ENCODE data around the gene KSR1. TPM values are rescaled to one million over a fixed set of nuclear protein-coding genes. Genes with fewer than 3 reads are reported as not detected.
"Not testable (repeated sequence)": the region's sequence is repeated elsewhere in the genome, so short reads cannot be mapped to it uniquely, and the experiment has no call there.

Gene KSR1
- total RNA-seq, 1 experiment from 2014 or later = 41.7 TPM

DNA sequence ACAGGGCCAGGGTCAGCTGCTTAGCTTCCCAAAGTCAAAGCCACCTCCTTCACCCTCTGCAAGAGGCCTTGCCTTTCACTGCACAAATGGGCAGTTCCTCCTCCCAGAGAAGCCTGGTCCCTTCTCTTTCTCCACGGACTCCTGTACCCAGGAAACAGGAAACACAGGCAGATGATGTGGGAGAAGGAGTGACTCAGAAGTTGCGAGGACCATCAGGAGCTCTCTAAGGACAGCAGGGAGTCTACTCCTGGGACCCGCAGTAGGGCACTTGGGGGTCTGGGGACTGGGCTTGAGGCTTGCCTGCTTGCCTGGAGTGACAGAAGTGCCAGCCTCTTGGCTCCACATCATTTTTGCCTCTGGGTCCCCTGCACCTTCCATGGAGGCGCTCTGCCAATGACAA lies 47.4 kb upstream of the KSR1 start:
- DNase-seq (ENCODE audit: low spot score) = peak; percentile 56
- Histone ChIP-seq H3K27me3 (replicated peaks; ENCODE audit: insufficient read depth, low read depth, low read length, poor library complexity) (no peaks in the 10 kb centered on the region), H3K9me3 (ENCODE audit: low read depth, low read length, poor library complexity, severe bottlenecking) (no peaks in the 10 kb centered on the region), H3K27ac (ENCODE audit: low read depth, low read length, poor library complexity, severe bottlenecking) (no peak overlapping the region), H3K36me3 (ENCODE audit: insufficient read depth, low read length, poor library complexity, severe bottlenecking) (no peaks in the 10 kb centered on the region), H3K4me1 (ENCODE audit: insufficient read depth, low read length, poor library complexity, severe bottlenecking) (peaks cover 20% of the 10 kb centered on the region), H3K4me3 (ENCODE audit: low read depth, low read length, poor library complexity, severe bottlenecking) (no peak overlapping the region)
- ChIA-PET CTCF (no interaction called here), POLR2A (ENCODE audit: low non-redundant PET) (interaction anchor here (0.5 kb wide), 1 partner anchor 27 kb away, joined by 3 read pairs; no protein-coding TSS in a partner anchor)
- BruUV-seq (replicated peaks) = no TSS peak
- TF ChIP-seq CTCF (conservative IDR thresholded peaks at IDR 0.05; ENCODE audit: low read depth, low read length) = no peak
- TF ChIP-seq EZH2 (IDR thresholded peaks at IDR 0.05; ENCODE audit: borderline replicate concordance, low read depth, low read length, poor library complexity, severe bottlenecking) = no peak
- intact Hi-C loops (cut with micrococcal nuclease; ENCODE audit: unreplicated experiment) = no loop called here

- intact Hi-C loops (cut with micrococcal nuclease; ENCODE audit: unreplicated experiment); H3K4me3 ChIP-seq (ENCODE audit: low read depth, low read length, poor library complexity, severe bottlenecking); H3K36me3 ChIP-seq (ENCODE audit: insufficient read depth, low read length, poor library complexity, severe bottlenecking); H3K9me3 ChIP-seq (ENCODE audit: low read depth, low read length, poor library complexity, severe bottlenecking); H3K27me3 ChIP-seq (replicated peaks; ENCODE audit: insufficient read depth, low read depth, low read length, poor library complexity); BruUV-seq (replicated peaks); H3K27ac ChIP-seq (ENCODE audit: low read depth, low read length, poor library complexity, severe bottlenecking); POLR2A ChIA-PET (ENCODE audit: low non-redundant PET); CTCF ChIA-PET; DNase-seq (ENCODE audit: low spot score): not testable (repeated sequence)
- peaks cover 20% of the 10 kb centered on the region for H3K4me1 ChIP-seq (ENCODE audit: insufficient read depth, low read length, poor library complexity, severe bottlenecking)
Observed at GRCh38 chr17:27412158-27412557, 44.1 kb upstream of the KSR1 start.

GRCh38 chr17:27413315-27413714 lies 42.9 kb upstream of the KSR1 start:
- Histone ChIP-seq H3K9me3 (ENCODE audit: low read depth, low read length, poor library complexity, severe bottlenecking) (no peaks in the 10 kb centered on the region), H3K27ac (ENCODE audit: low read depth, low read length, poor library complexity, severe bottlenecking) (no peak overlapping the region), H3K4me1 (ENCODE audit: insufficient read depth, low read length, poor library complexity, severe bottlenecking) (peaks cover 10% of the 10 kb centered on the region), H3K36me3 (ENCODE audit: insufficient read depth, low read length, poor library complexity, severe bottlenecking) (no peaks in the 10 kb centered on the region), H3K27me3 (replicated peaks; ENCODE audit: insufficient read depth, low read depth, low read length, poor library complexity) (no peaks in the 10 kb centered on the region), H3K4me3 (ENCODE audit: low read depth, low read length, poor library complexity, severe bottlenecking) (no peak overlapping the region)
- intact Hi-C loops (cut with micrococcal nuclease; ENCODE audit: unreplicated experiment) = no loop called here
- TF ChIP-seq EZH2 (IDR thresholded peaks at IDR 0.05; ENCODE audit: borderline replicate concordance, low read depth, low read length, poor library complexity, severe bottlenecking) = no peak
- no peak for TF ChIP-seq CTCF (conservative IDR thresholded peaks at IDR 0.05; ENCODE audit: low read depth, low read length)
- ChIA-PET POLR2A (ENCODE audit: low non-redundant PET) (no interaction called here), CTCF (no interaction called here)
- no peak for DNase-seq (ENCODE audit: low spot score)
- no TSS peak for BruUV-seq (replicated peaks)

DNA sequence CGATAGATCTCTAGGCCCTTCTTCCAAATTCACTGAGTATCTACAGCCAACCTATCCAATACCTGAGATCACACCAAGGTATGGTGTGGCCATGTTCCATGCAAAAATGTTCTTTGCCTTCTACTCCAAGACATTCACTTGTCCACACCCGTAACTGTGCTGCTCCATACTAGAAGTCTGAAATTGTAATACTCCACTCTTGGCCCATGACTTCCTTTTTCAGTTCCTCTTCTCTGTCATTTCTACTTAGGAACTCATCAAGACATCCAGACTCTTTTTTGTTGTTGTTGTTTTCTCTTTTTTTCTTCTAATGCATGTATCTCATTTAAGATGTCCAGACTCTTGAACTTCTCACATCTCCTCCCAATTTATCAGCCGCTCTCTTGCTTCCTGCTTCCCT lies 42.5 kb upstream of the KSR1 start:
- no peak overlapping the region for H3K27ac ChIP-seq (ENCODE audit: low read depth, low read length, poor library complexity, severe bottlenecking)
- no TSS peak for BruUV-seq (replicated peaks)
- H3K27me3 ChIP-seq (replicated peaks; ENCODE audit: insufficient read depth, low read depth, low read length, poor library complexity) = no peaks in the 10 kb centered on the region
- no peak overlapping the region for H3K4me3 ChIP-seq (ENCODE audit: low read depth, low read length, poor library complexity, severe bottlenecking)
- peaks cover 5% of the 10 kb centered on the region for H3K4me1 ChIP-seq (ENCODE audit: insufficient read depth, low read length, poor library complexity, severe bottlenecking)
- CTCF ChIA-PET = no interaction called here
- DNase-seq (ENCODE audit: low spot score) = no peak
- H3K9me3 ChIP-seq (ENCODE audit: low read depth, low read length, poor library complexity, severe bottlenecking) = no peaks in the 10 kb centered on the region
- intact Hi-C loops (cut with micrococcal nuclease; ENCODE audit: unreplicated experiment) = no loop called here
- POLR2A ChIA-PET (ENCODE audit: low non-redundant PET) = no interaction called here
- no peaks in the 10 kb centered on the region for H3K36me3 ChIP-seq (ENCODE audit: insufficient read depth, low read length, poor library complexity, severe bottlenecking)
- TF ChIP-seq CTCF (conservative IDR thresholded peaks at IDR 0.05; ENCODE audit: low read depth, low read length) = no peak
- TF ChIP-seq EZH2 (IDR thresholded peaks at IDR 0.05; ENCODE audit: borderline replicate concordance, low read depth, low read length, poor library complexity, severe bottlenecking) = no peak
